NCI-H345 treated with DMSO at 0.1 percent for 48 hours (cell line): ENCODE measurements around the gene GPRC5B.

Source experiments
- DNase-seq: peaks from one replicate; lab custom pipeline; 2025; ENCODE audit not compliant: unreplicated experiment; lab: John Stamatoyannopoulos, UW

GPRC5B gene

GRCh38 chr16:19846436-19846835 lies 38.2 kb downstream of the GPRC5B start:
- no peak for DNase-seq

GRCh38 chr16:19844945-19845641 lies 39.6 kb downstream of the GPRC5B start:
- DNase-seq: no peak

GRCh38 chr16:19843371-19843770 lies 41.3 kb downstream of the GPRC5B start:
- no peak for DNase-seq

- DNase-seq: no peak
These were observed 42.1 kb downstream of the GPRC5B start for GRCh38 chr16:19842426-19843157.

DNA sequence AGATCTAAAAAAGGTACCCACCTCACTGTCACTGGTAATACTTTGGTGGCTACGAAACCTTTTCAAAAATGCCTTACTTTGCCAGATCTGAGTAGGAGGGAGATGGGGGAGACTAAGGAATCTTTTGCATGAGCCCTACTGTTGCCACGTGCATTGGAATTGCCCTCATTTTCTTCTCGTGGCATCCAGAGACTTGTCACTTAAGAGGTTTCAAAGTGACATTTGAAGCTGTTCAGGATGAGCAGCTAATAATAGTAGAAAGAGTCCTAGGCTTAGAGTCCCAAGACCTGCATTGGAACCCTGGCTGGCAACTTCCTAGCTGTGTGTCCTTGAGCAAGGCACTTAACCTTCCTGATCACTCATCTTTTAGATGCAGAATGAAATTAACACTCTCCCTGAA lies 43.5 kb downstream of the GPRC5B start:
- DNase-seq: no peak

GRCh38 chr16:19840524-19841110 lies 44.0 kb downstream of the GPRC5B start:
- DNase-seq: peak; percentile 12

GRCh38 chr16:19837984-19838707 lies 46.5 kb downstream of the GPRC5B start:
- no peak for DNase-seq

DNA sequence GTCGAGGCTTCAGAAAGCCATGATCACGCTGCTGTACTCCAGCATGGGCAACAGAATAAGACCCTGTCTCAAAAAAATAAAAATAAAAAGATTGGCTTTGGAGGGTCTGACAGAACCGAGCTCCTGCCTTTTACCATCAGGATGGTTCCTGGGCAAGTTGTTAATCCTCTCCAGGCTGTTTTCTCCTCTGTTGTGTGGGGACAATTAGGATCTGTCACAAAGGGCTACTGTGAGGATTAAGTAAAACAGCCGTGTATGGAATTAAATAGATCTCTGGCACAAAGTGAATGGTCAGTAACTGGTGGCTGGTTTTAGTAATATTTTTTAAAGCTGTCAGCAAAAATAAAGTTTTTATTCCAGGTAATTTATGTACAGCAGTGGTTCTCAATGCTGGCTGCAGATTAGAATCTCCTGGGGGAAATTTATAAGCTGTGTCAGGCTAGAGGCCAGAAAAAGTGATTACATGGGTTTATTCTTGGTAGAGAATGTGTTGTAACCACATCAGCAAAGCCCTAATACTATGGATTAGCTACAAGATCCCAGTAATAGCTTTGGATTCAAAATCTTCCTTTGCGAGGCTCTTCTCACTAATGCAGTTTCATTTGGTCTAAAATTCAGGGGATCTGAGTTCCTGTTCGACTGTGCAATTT lies 47.2 kb downstream of the GPRC5B start:
- DNase-seq: no peak

- DNase-seq: no peak
These were observed 48.7 kb downstream of the GPRC5B start for GRCh38 chr16:19835968-19836421.

GRCh38 chr16:19835196-19835595 lies 49.5 kb downstream of the GPRC5B start:
- DNase-seq: no peak

DNA sequence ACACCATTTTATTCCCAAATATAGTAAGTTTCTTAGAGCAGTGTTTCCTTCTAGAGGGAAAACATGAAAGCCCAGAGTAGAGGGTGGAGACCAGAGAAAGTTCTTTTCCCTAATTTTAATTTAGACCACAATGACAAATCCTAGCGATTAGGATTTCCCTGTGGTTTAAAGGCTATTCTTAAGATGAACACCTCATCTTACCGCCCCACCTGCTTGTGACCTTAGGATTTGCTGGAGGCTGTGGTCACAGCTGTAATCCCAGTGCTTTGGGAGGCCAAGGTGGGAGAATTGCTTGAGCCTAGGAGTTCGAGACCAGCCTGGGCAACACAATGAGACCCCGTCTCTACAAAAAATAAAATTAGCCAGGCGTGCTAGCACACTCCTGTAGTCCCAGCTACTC lies 51.1 kb downstream of the GPRC5B start:
- DNase-seq: no peak

GRCh38 chr16:19833176-19833575 lies 51.5 kb downstream of the GPRC5B start:
- no peak for DNase-seq

GRCh38 chr16:19831678-19832077 lies 53.0 kb downstream of the GPRC5B start:
- DNase-seq: no peak

DNA sequence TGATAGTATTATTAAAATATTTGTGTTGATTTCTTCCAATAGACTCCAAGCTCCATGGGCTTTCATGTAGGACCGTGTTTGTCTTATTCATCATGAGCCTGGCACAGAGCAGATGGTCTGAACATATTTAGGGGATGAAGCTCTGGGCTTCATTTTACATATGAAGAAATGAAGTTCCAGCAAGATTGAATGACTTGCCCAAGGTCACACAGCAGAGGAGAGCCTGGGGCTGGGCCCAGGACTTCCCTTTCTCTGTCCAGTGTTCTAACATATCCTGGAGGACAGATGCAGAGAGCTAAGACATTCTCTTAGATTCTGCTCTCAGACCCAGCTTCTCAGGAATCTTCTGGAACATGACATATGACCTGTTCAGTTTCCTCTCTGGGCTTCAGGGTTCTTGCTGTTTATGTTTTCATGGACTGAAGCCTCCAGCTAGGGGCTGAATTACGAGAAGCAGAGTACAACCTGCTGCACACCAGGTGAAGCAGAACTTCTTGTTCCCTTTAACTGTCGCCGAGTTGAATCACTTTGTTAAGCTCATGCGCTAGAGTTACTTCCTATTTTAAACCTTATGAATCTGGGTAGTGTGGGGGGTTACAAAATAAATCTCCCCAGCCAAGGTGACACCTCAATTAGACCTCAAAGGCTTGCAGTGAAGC lies 53.6 kb downstream of the GPRC5B start:
- no peak for DNase-seq

- no peak for DNase-seq
These were observed 54.6 kb downstream of the GPRC5B start for GRCh38 chr16:19829844-19830692.

DNA sequence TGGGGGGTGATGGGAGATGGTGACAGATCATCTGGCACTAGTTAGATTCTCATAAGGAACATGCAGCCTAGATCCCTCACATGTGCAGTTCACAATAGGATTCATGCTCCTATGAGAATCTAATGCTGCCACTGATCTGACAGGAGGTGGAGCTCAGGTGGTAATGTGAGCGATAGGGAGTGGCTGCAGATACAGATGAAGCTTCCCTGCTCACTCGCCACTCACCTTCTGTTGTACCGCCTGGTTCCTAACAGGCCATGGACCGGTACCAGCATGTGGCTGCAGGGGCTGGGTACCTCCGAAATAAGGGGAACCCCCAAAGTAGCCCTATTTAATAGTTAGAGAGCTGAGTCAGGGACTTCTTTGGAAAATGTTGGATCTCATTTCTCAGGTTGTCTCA lies 60.4 kb downstream of the GPRC5B start:
- DNase-seq: no peak

- no peak for DNase-seq
These were observed 61.3 kb downstream of the GPRC5B start for GRCh38 chr16:19823322-19823721.

- DNase-seq: no peak
These were observed 62.1 kb downstream of the GPRC5B start for GRCh38 chr16:19822533-19822932.

DNA sequence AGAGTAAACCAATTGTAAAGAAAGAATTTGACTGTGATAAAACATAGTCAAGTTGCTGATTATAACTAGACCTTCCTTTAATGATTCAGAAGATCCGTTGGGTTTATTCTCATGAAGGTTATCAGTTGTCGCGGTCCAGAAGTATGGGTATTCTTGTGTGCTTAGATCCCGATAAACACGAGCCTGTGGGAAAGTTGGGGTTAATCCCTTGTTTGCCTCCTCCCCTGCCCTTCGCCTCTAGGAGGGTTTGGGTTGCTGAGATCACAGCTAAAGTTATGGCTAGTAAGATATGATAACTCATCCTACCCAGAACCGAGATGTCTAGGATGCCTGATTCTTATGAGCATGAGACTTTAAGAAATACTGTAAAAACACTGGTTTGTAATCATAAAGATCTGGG lies 66.8 kb downstream of the GPRC5B start:
- DNase-seq: no peak

DNA sequence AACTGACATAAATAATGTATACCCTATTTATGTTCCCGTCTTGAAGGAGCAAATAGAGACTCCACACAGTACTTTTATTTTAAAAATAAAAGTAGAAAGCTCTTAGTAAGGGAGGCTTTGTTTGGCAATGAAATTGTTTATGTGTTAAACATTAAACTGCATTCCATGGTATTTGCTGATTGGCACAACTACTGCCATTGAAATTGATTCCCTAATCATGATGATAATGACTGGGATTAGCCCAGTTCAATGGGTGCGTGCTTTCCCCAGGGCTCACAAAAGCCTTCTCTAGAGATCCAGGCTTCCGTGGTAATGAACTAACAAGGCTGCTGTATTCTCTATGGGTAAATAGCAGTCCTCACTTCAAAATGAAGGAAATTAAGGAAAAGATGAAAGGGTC lies 67.5 kb downstream of the GPRC5B start:
- no peak for DNase-seq
